H9 (cell line): ENCODE measurements around the gene FAM237A. TPM values are rescaled to one million over a fixed set of nuclear protein-coding genes. Genes with fewer than 3 reads are reported as not detected.

Source experiments
- DNase-seq: peaks from one replicate; pipeline ENCODE4 v3.0.0-alpha.2; 2017
- H2AFZ ChIP-seq: one replicate; pipeline ENCODE4 v1.6.1; 2013; ENCODE audit warnings: mild to moderate bottlenecking, low read length, control low read depth, moderate library complexity
- H2AK5ac ChIP-seq: 2 replicates; pipeline ENCODE4 v1.6.1; 2013; ENCODE audit warnings: low read length, control low read depth, mixed read lengths; ENCODE audit not compliant: insufficient read length
- H2BK120ac ChIP-seq: one replicate; pipeline ENCODE4 v1.6.1; 2013; ENCODE audit warnings: low read depth, mild to moderate bottlenecking, low read length, control low read depth, inconsistent platforms; ENCODE audit not compliant: poor library complexity, severe bottlenecking
- H2BK12ac ChIP-seq: 2 replicates; pipeline ENCODE4 v1.6.1; 2013; ENCODE audit warnings: low read length, control low read depth, mixed read lengths, low read depth; ENCODE audit not compliant: insufficient read length
- H2BK15ac ChIP-seq: 2 replicates; pipeline ENCODE4 v1.6.1; 2013; ENCODE audit warnings: low read depth, low read length, control low read depth
- H2BK20ac ChIP-seq: one replicate; pipeline ENCODE4 v1.6.1; 2013; ENCODE audit warnings: low read depth, mild to moderate bottlenecking, low read length, control low read depth, inconsistent platforms; ENCODE audit not compliant: poor library complexity, severe bottlenecking
- H2BK5ac ChIP-seq: 2 replicates; pipeline ENCODE4 v1.6.1; 2013; ENCODE audit warnings: low read length, control low read depth, mixed read lengths; ENCODE audit not compliant: insufficient read length
- H3K14ac ChIP-seq: 2 replicates; pipeline ENCODE4 v1.6.1; 2013; ENCODE audit warnings: low read length, control low read depth; ENCODE audit not compliant: insufficient read depth
- H3K18ac ChIP-seq: 2 replicates; pipeline ENCODE4 v1.6.1; 2013; ENCODE audit warnings: low read depth, mild to moderate bottlenecking, mixed read lengths, low read length, control low read depth; ENCODE audit not compliant: insufficient read length
- H3K23ac ChIP-seq: 2 replicates; pipeline ENCODE4 v1.6.1; 2013; ENCODE audit warnings: low read length, control low read depth, mixed read lengths, low read depth; ENCODE audit not compliant: insufficient read length
- H3K23me2 ChIP-seq: 2 replicates; pipeline ENCODE4 v1.6.1; 2013; ENCODE audit warnings: low read depth, mild to moderate bottlenecking, mixed read lengths, low read length, control low read depth; ENCODE audit not compliant: insufficient read length, poor library complexity, severe bottlenecking
- H3K27ac ChIP-seq: 2 replicates; pipeline ENCODE4 v1.5.1; 2013; ENCODE audit warnings: low read length, control low read depth, mixed read lengths, low read depth; ENCODE audit not compliant: insufficient read length
- H3K27me3 ChIP-seq: 2 replicates; pipeline ENCODE4 v1.6.1; 2013; ENCODE audit warnings: low read length, control low read depth, inconsistent platforms; ENCODE audit not compliant: insufficient read depth
- H3K4ac ChIP-seq: 2 replicates; pipeline ENCODE4 v1.6.1; 2013; ENCODE audit warnings: low read depth, mild to moderate bottlenecking, control low read depth, inconsistent platforms, low read length, moderate library complexity
- H3K4me1 ChIP-seq: 2 replicates; pipeline ENCODE4 v1.6.1; 2013; ENCODE audit warnings: low read length, control low read depth, inconsistent platforms; ENCODE audit not compliant: insufficient read depth
- H3K4me2 ChIP-seq: 2 replicates; pipeline ENCODE4 v1.6.1; 2013; ENCODE audit warnings: low read length, control low read depth, mixed read lengths; ENCODE audit not compliant: insufficient read length, insufficient read depth
- H3K56ac ChIP-seq: 2 replicates; pipeline ENCODE4 v1.6.1; 2013; ENCODE audit warnings: low read depth, mild to moderate bottlenecking, mixed read lengths, low read length, control low read depth; ENCODE audit not compliant: insufficient read length
- H3K79me1 ChIP-seq: 2 replicates; pipeline ENCODE4 v1.6.1; 2013; ENCODE audit warnings: low read depth, mild to moderate bottlenecking, moderate library complexity, low read length, control low read depth, inconsistent platforms; ENCODE audit not compliant: insufficient read depth, poor library complexity, severe bottlenecking
- H3K79me2 ChIP-seq: 2 replicates; pipeline ENCODE4 v1.6.1; 2013; ENCODE audit warnings: low read length, control low read depth, inconsistent platforms; ENCODE audit not compliant: insufficient read depth
- H3K9ac ChIP-seq: 2 replicates; pipeline ENCODE4 v1.6.1; 2013; ENCODE audit warnings: low read length, control low read depth, mixed read lengths; ENCODE audit not compliant: insufficient read length; ENCODE audit errors: extremely low read depth
- H3K9me3 ChIP-seq: one replicate; pipeline ENCODE4 v1.6.1; 2013; ENCODE audit warnings: low read depth, low read length, inconsistent platforms; ENCODE audit not compliant: control insufficient read depth
- H3T11ph ChIP-seq: one replicate; pipeline ENCODE4 v1.6.1; 2013; ENCODE audit warnings: mild to moderate bottlenecking, low read length, control low read depth, inconsistent platforms
- H4K20me1 ChIP-seq: one replicate; pipeline ENCODE4 v1.6.1; 2013; ENCODE audit not compliant: control insufficient read depth, insufficient read length, insufficient read depth
- H4K5ac ChIP-seq: 2 replicates; pipeline ENCODE4 v1.6.1; 2013; ENCODE audit warnings: low read depth, mild to moderate bottlenecking, mixed read lengths, low read length, control low read depth; ENCODE audit not compliant: insufficient read length
- H4K8ac ChIP-seq: replicated peaks from 2 replicates; pipeline ENCODE4 v1.6.1; 2013; ENCODE audit warnings: low read length, control low read depth, mixed read lengths, low read depth; ENCODE audit not compliant: insufficient read length
- H4K91ac ChIP-seq: 2 replicates; pipeline ENCODE4 v1.6.1; 2013; ENCODE audit warnings: low read depth, mild to moderate bottlenecking, moderate library complexity, mixed read lengths, low read length, control low read depth; ENCODE audit not compliant: insufficient read length
- H3K27ac Mint-ChIP-seq, 3 experiments: 2 replicates in 2 of 3; 3 replicates in 1 of 3; pipeline ENCODE4 v1.8.0; 2020 to 2021; ENCODE audit warnings: mixed read lengths in 3 of 3, mild to moderate bottlenecking in 1 of 3, moderate library complexity in 1 of 3
- H3K27me3 Mint-ChIP-seq: 2 replicates; pipeline ENCODE4 v1.8.0; 2021; ENCODE audit warnings: low read depth, mild to moderate bottlenecking, moderate library complexity, mixed read lengths
- H3K36me3 Mint-ChIP-seq, 3 experiments: 2 replicates in 2 of 3; 3 replicates in 1 of 3; pipeline ENCODE4 v1.8.0; 2020 to 2021; ENCODE audit warnings: low read depth in 3 of 3, mixed read lengths in 3 of 3; ENCODE audit not compliant: insufficient read depth in 1 of 3
- H3K4me1 Mint-ChIP-seq, 2 experiments: 2 replicates each; pipeline ENCODE4 v1.8.0; 2020; ENCODE audit warnings: mixed read lengths in 2 of 2
- H3K4me3 Mint-ChIP-seq, 2 experiments: 2 replicates in 1 of 2; 3 replicates in 1 of 2; pipeline ENCODE4 v1.8.0; 2020 to 2021; ENCODE audit warnings: mild to moderate bottlenecking in 2 of 2, mixed read lengths in 2 of 2, moderate library complexity in 1 of 2
- H3K9me3 Mint-ChIP-seq, 2 experiments: 2 replicates in 1 of 2; 3 replicates in 1 of 2; pipeline ENCODE4 v1.8.0; 2020; ENCODE audit warnings: mild to moderate bottlenecking in 2 of 2, mixed read lengths in 2 of 2, moderate library complexity in 1 of 2
- CTCF ChIP-seq: fragments of 200-600 bp; sonication (generic); conservative IDR thresholded peaks from 3 replicates; pipeline ENCODE4 v1.8.0; 2021; ENCODE audit warnings: antibody characterized with exemption, mild to moderate bottlenecking
- WGBS: extraction: QIAGEN DNeasy Blood & Tissue Kit; methylation state at CpG from one replicate; pipeline ENCODE4 v1.1.7; 2013; ENCODE audit warnings: missing lambda C conversion rate, low lambda C conversion rate, mixed read lengths; ENCODE audit not compliant: insufficient read length; ENCODE audit errors: extremely low coverage; 5-methylcytosine and 5-hydroxymethylcytosine counted together
- total RNA-seq: library from RNA; stranded (reverse); gene quantifications from 2 replicates; pipeline ENCODE4 v1.2.1, GENCODE V29; 2021

Gene FAM237A
- total RNA-seq, 1 experiment from 2014 or later = not detected

DNA sequence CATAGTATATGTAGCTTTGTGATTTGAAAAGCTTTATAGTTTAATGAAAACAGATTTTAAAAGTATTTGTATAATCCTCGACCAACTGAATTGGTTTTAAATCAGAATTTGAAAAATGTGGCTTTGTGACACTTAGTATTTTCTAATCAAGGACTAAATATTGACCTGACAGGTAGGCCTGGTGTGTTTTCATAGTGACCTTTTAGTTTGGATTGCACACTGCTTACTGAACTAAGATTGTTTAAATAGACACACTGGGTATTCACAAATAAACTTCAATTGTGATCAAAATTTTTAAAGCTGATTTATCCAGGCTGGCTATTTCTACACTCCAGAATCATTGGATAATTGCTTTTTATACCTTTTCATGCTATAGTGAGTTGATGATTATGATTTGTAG is 31.8 kb upstream of the FAM237A start:
- Histone ChIP-seq H3K4me1 (no peaks in the 10 kb centered on the region), H3K9ac (no peak overlapping the region), H2BK15ac (no peak overlapping the region), H4K5ac (no peak overlapping the region), H3K56ac (no peak overlapping the region), H2BK12ac (no peak overlapping the region), H3K27ac (no peak overlapping the region), H3K79me2 (no peaks in the 10 kb centered on the region), H4K20me1 (no peaks in the 10 kb centered on the region), H3K18ac (no peak overlapping the region), H4K91ac (no peak overlapping the region), H2BK20ac (no peak overlapping the region), H2AK5ac (no peak overlapping the region), H3K23ac (no peak overlapping the region), H3K27me3 (no peaks in the 10 kb centered on the region), H3K4me2 (no peak overlapping the region), H4K8ac (no peak overlapping the region), H3K23me2 (no peaks in the 10 kb centered on the region), H3T11ph (no peak overlapping the region), H2BK120ac (no peak overlapping the region), H3K79me1 (no peaks in the 10 kb centered on the region), H3K4ac (no peak overlapping the region), H2AFZ (no peak overlapping the region), H2BK5ac (no peak overlapping the region), H3K14ac (no peak overlapping the region), H3K9me3 (no peaks in the 10 kb centered on the region)
- WGBS = no CpG with 5 or more reads among the region's 1 CpG
- Mint-ChIP-seq H3K27ac (no peak overlapping the region), H3K4me1 (peaks cover 6 to 7% of the 10 kb centered on the region in 2 experiments), H3K36me3 (peaks cover 2 to 11% (median 7%) of the 10 kb centered on the region in 3 experiments; a peak in 5 of 7 replicates), H3K4me3 (no peak overlapping the region), H3K9me3 (no peaks in the 10 kb centered on the region), H3K27me3 (no peaks in the 10 kb centered on the region)
- TF ChIP-seq CTCF = no peak
- no peak for DNase-seq
